ENCODE measurements around the gene COG5. TPM values are rescaled to one million over a fixed set of nuclear protein-coding genes. Genes with fewer than 3 reads are reported as not detected.

Gene COG5
- total RNA-seq, 1 donor from 2014 or later, result 55.2 TPM

DNA sequence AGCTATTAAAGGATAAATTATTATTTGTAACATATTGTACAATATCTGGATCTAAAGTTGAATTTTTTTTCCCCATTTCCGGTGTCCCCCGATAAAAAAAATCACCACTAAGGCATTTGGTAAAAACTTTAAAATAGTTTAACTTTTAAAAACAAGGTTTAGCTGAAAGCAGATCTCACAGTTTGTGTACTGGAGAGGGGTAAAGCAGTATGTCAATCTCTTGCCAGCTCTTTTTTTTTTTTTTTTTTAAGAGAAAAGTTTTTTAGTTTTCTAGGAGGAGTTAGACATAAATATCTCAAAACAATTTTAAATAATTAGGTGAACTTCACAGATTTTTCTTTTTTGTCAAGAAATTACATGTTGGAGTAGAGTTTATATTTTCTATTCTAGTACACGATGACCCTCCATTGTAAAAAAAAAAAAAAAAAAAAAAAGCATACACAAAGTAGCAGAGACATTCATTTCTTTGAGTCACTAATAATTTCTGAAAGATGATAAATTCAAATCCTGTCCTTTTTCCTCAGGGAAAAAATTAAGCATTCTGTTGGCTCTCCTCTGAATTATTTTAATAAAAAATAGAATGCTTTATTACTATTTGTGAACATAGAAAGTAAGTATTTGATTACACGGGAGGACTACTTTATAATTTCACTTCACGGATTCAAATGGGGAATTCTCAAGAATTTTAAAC, 396.8 kb downstream of the COG5 start:
- H3K27me3 ChIP-seq, result no peaks in the 10 kb centered on the region
- intact Hi-C loops (cut with DNase I), result no loop called here
- peaks cover 18% of the 10 kb centered on the region for H3K4me1 ChIP-seq
- no peaks in the 10 kb centered on the region for H3K36me3 ChIP-seq
- no peak for TF ChIP-seq POLR2A (IDR thresholded peaks at IDR 0.05)
- TF ChIP-seq CTCF (IDR thresholded peaks at IDR 0.05), result no peak
- TF ChIP-seq POLR2AphosphoS5 (IDR thresholded peaks at IDR 0.05; ENCODE audit: insufficient read depth in 1 of 2, low read depth in 1 of 2), result no peak
- H3K27ac ChIP-seq, result peak overlapping the region; percentile 98
- H3K9me3 ChIP-seq, result no peaks in the 10 kb centered on the region
- no peak for DNase-seq (ENCODE audit: extremely low spot score in 2 of 2)
- H3K4me3 ChIP-seq, result peak overlapping the region; percentile 58 to 86

- intact Hi-C loops (cut with DNase I), result no loop called here
- Histone ChIP-seq H3K36me3 (no peaks in the 10 kb centered on the region), H3K4me1 (peaks cover 4% of the 10 kb centered on the region), H3K27me3 (no peaks in the 10 kb centered on the region), H3K4me3 (no peak overlapping the region), H3K9me3 (no peaks in the 10 kb centered on the region), H3K27ac (no peak overlapping the region)
- no peak for DNase-seq (ENCODE audit: extremely low spot score in 2 of 2)
- TF ChIP-seq CTCF (IDR thresholded peaks at IDR 0.05) (no peak), POLR2A (IDR thresholded peaks at IDR 0.05) (no peak), POLR2AphosphoS5 (IDR thresholded peaks at IDR 0.05; ENCODE audit: insufficient read depth in 1 of 2, low read depth in 1 of 2) (no peak)
Observed at GRCh38 chr7:107165341-107165740, 398.4 kb downstream of the COG5 start.

- H3K36me3 ChIP-seq, result no peaks in the 10 kb centered on the region
- no peaks in the 10 kb centered on the region for H3K9me3 ChIP-seq
- no peak for DNase-seq (ENCODE audit: extremely low spot score in 2 of 2)
- no peaks in the 10 kb centered on the region for H3K4me1 ChIP-seq
- no peak for TF ChIP-seq POLR2AphosphoS5 (IDR thresholded peaks at IDR 0.05; ENCODE audit: insufficient read depth in 1 of 2, low read depth in 1 of 2)
- no peak for TF ChIP-seq POLR2A (IDR thresholded peaks at IDR 0.05)
- TF ChIP-seq CTCF (IDR thresholded peaks at IDR 0.05), result no peak
- no peak overlapping the region for H3K27ac ChIP-seq
- H3K4me3 ChIP-seq, result no peak overlapping the region
- intact Hi-C loops (cut with DNase I), result no loop called here
- no peaks in the 10 kb centered on the region for H3K27me3 ChIP-seq
Observed at GRCh38 chr7:107164092-107164491, 399.6 kb downstream of the COG5 start.

- DNase-seq (ENCODE audit: extremely low spot score in 2 of 2), result no peak
- no peak overlapping the region for H3K27ac ChIP-seq
- no peaks in the 10 kb centered on the region for H3K27me3 ChIP-seq
- H3K9me3 ChIP-seq, result no peaks in the 10 kb centered on the region
- no peak overlapping the region for H3K4me3 ChIP-seq
- no peaks in the 10 kb centered on the region for H3K36me3 ChIP-seq
- no peaks in the 10 kb centered on the region for H3K4me1 ChIP-seq
- TF ChIP-seq POLR2A (IDR thresholded peaks at IDR 0.05) (no peak), CTCF (IDR thresholded peaks at IDR 0.05) (no peak), POLR2AphosphoS5 (IDR thresholded peaks at IDR 0.05; ENCODE audit: insufficient read depth in 1 of 2, low read depth in 1 of 2) (no peak)
- intact Hi-C loops (cut with DNase I), result no loop called here
Observed at GRCh38 chr7:107162475-107162874, 401.2 kb downstream of the COG5 start.

DNA sequence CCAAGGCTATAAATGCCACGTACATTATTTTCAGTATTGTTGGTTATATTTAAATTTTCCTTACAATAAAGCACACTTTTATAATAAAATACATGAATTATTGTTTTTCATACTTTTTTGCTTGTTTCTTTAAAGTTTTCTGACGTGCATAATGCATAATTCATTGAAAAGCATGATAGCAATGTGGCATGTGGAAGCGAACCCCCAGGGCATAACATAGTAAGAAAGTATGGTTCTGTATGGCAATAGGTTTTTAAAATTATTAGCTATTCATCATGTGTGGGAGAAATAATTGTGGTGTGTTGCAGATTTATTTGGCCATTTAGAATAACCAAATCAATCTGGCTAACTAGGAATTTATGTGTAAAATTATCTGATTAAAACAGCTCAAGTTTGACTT, 402.3 kb downstream of the COG5 start:
- DNase-seq (ENCODE audit: extremely low spot score in 2 of 2), result no peak
- intact Hi-C loops (cut with DNase I), result no loop called here

More for the DNA sequence above, 402.3 kb downstream of the COG5 start:
- no peaks in the 10 kb centered on the region for H3K9me3 ChIP-seq
- H3K27ac ChIP-seq, result no peak overlapping the region
- H3K36me3 ChIP-seq, result no peaks in the 10 kb centered on the region
- H3K27me3 ChIP-seq, result no peaks in the 10 kb centered on the region
- no peak for TF ChIP-seq POLR2A (IDR thresholded peaks at IDR 0.05)
- TF ChIP-seq CTCF (IDR thresholded peaks at IDR 0.05), result no peak
- no peak for TF ChIP-seq POLR2AphosphoS5 (IDR thresholded peaks at IDR 0.05; ENCODE audit: insufficient read depth in 1 of 2, low read depth in 1 of 2)
- H3K4me1 ChIP-seq, result no peaks in the 10 kb centered on the region
- H3K4me3 ChIP-seq, result no peak overlapping the region
